Measurements from ENCODE around the gene IZUMO2. TPM values are rescaled to one million over a fixed set of nuclear protein-coding genes. Genes with fewer than 3 reads are reported as not detected.

The IZUMO2 gene
- total RNA-seq, 1 experiment from 2014 or later, result not detected

- ATAC-seq, result peak; percentile 95
- Histone ChIP-seq H3K4me1 (ENCODE audit: control insufficient read depth, insufficient read depth, low read length) (no peaks in the 10 kb centered on the region; the same call in 1 of the 2 replicates), H3K4me3 (ENCODE audit: low read depth in 2 of 2, low read length in 2 of 2) (peak within 1 kb of the TSS; percentile 50 to 51), H3K9me3 (ENCODE audit: control insufficient read depth, insufficient read depth, low read depth, low read length) (no peaks in the 10 kb centered on the region), H3K27me3 (ENCODE audit: control insufficient read depth, insufficient read depth, low read length) (no peaks in the 10 kb centered on the region), H3K27ac (ENCODE audit: low read length) (peak within 1 kb of the TSS; percentile 51; the same call in 1 of the 2 replicates), H3K36me3 (ENCODE audit: control insufficient read depth, insufficient read depth, low read length) (no peaks in the 10 kb centered on the region)
- CTCF ChIA-PET, result interaction anchor here (0.6 kb wide), 1 partner anchor 41 kb away, joined by 4 read pairs; no protein-coding TSS in a partner anchor
- intact Hi-C loops (cut with micrococcal nuclease; ENCODE audit: unreplicated experiment) (no loop called here), in situ Hi-C loops (cut with HindIII; ENCODE audit: low pct_unique_long_range_greater_than_20kb, low sequenced_read_pairs) (no loop called here)
- BruUV-seq (replicated peaks), result no TSS peak
- POLR2A ChIA-PET, result interaction anchor here (0.6 kb wide), 1 partner anchor 60 kb away, joined by 3 read pairs; no protein-coding TSS in a partner anchor
- DNase-seq (ENCODE audit: low read depth, low spot score), result peak; percentile 15
- TF ChIP-seq TCF7L2 (IDR thresholded peaks at IDR 0.05; ENCODE audit: low read depth, low read length) (no peak), REST (IDR thresholded peaks at IDR 0.05; ENCODE audit: insufficient read depth in 1 of 2, low read depth in 2 of 2, low read length in 1 of 2) (no peak), SIN3A (IDR thresholded peaks at IDR 0.05; ENCODE audit: borderline replicate concordance, insufficient read depth, low read depth, low read length) (no peak), POLR2AphosphoS5 (IDR thresholded peaks at IDR 0.05; ENCODE audit: low read depth, low read length) (no peak), CTCF (IDR thresholded peaks at IDR 0.05) (no peak)
These were observed 40.4 kb upstream of the IZUMO2 start, which contains the start of gene MYH14 for GRCh38 chr19:50203281-50204080. Gene MYH14 (plus strand): TSS chr19:50203622. CDS start chr19:50210366, 6,744 bp downstream.

GRCh38 chr19:50202962-50203280, 39.8 kb upstream of the IZUMO2 start:
- in situ Hi-C loops (cut with HindIII; ENCODE audit: low pct_unique_long_range_greater_than_20kb, low sequenced_read_pairs) (no loop called here), intact Hi-C loops (cut with micrococcal nuclease; ENCODE audit: unreplicated experiment) (no loop called here)
- Histone ChIP-seq H3K4me1 (ENCODE audit: control insufficient read depth, insufficient read depth, low read length) (no peaks in the 10 kb centered on the region; the same call in 1 of the 2 replicates), H3K27ac (ENCODE audit: low read length) (0 out of 2 replicates have a peak overlapping the region, but pooled peaks have one; percentile 51), H3K36me3 (ENCODE audit: control insufficient read depth, insufficient read depth, low read length) (no peaks in the 10 kb centered on the region), H3K27me3 (ENCODE audit: control insufficient read depth, insufficient read depth, low read length) (no peaks in the 10 kb centered on the region), H3K4me3 (ENCODE audit: low read depth in 2 of 2, low read length in 2 of 2) (peak overlapping the region; percentile 41 to 51), H3K9me3 (ENCODE audit: control insufficient read depth, insufficient read depth, low read depth, low read length) (no peaks in the 10 kb centered on the region)
- DNase-seq (ENCODE audit: low read depth, low spot score) (no peak), ATAC-seq (peak; percentile 7)
- CTCF ChIA-PET, result no interaction called here
- POLR2A ChIA-PET, result interaction anchor here (0.6 kb wide), 1 partner anchor 60 kb away, joined by 3 read pairs; no protein-coding TSS in a partner anchor
- BruUV-seq (replicated peaks), result no TSS peak
- no peak for TF ChIP-seq POLR2AphosphoS5 (IDR thresholded peaks at IDR 0.05; ENCODE audit: low read depth, low read length)
- no peak for TF ChIP-seq TCF7L2 (IDR thresholded peaks at IDR 0.05; ENCODE audit: low read depth, low read length)
- no peak for TF ChIP-seq SIN3A (IDR thresholded peaks at IDR 0.05; ENCODE audit: borderline replicate concordance, insufficient read depth, low read depth, low read length)
- no peak for TF ChIP-seq CTCF (IDR thresholded peaks at IDR 0.05)
- no peak for TF ChIP-seq REST (IDR thresholded peaks at IDR 0.05; ENCODE audit: insufficient read depth in 1 of 2, low read depth in 2 of 2, low read length in 1 of 2)

Data from Panc1 (cell line).